Measurements from ENCODE around the gene PRKG1. TPM values are rescaled to one million over a fixed set of nuclear protein-coding genes. Genes with fewer than 3 reads are reported as not detected.

The PRKG1 gene
- total and polyA plus RNA-seq, 2 donors (not counting 1 experiment from before 2014, with no cell fraction given) = not detected

DNA sequence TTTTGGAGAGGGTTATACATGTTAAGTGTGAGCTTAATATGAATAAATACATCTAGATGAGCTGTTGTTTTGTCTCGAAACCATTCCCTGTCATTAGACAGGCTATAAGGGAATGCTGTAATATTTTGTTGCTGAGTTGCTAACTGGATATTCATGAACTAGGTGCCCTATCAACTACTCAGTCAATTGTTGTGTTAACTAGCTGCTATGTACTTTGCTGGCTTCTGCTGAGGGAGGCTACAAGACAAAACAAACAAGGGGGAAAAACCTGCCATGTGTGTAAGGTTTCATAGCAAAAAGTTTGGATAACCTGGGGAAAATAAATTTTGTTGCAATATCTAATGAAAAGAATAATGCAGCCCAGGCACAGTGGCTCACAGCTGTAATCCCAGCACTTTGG, 514.7 kb downstream of the PRKG1 start:
- ATAC-seq (ENCODE audit: low read depth) = no peak

DNA sequence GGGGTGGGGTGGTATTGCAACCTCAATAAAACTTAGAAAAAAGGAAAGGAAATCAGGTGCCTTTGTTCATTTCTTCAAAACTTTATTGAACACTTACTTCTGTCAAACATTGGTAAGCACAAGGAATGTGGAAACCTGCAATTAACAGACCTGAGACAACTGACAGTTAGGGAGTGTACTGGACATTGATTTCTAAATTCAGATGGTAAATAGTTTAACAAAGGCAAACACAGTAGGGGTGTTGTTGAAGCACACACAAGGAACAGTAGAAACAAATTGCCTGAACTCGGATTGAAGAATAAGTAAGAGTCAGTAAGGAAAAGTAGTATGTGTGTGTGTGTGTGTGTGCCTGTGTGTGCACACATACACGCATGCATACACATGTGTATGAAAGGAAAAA, 516.5 kb downstream of the PRKG1 start:
- H3K4me1 ChIP-seq (ENCODE audit: control insufficient read depth in 2 of 2, insufficient read depth in 2 of 2, low read length in 2 of 2) = no peaks in the 10 kb centered on the region
- H3K4me3 ChIP-seq (ENCODE audit: control extremely low read depth in 1 of 5, extremely low read depth in 1 of 5, insufficient read depth in 1 of 5, low read depth in 2 of 5, low read length in 4 of 5) = no peak overlapping the region
- TF ChIP-seq EZH2 (IDR thresholded peaks at IDR 0.05; ENCODE audit: borderline replicate concordance, insufficient read depth, low read depth, low read length, poor library complexity, severe bottlenecking) = no peak
- TF ChIP-seq, protein P1, sequence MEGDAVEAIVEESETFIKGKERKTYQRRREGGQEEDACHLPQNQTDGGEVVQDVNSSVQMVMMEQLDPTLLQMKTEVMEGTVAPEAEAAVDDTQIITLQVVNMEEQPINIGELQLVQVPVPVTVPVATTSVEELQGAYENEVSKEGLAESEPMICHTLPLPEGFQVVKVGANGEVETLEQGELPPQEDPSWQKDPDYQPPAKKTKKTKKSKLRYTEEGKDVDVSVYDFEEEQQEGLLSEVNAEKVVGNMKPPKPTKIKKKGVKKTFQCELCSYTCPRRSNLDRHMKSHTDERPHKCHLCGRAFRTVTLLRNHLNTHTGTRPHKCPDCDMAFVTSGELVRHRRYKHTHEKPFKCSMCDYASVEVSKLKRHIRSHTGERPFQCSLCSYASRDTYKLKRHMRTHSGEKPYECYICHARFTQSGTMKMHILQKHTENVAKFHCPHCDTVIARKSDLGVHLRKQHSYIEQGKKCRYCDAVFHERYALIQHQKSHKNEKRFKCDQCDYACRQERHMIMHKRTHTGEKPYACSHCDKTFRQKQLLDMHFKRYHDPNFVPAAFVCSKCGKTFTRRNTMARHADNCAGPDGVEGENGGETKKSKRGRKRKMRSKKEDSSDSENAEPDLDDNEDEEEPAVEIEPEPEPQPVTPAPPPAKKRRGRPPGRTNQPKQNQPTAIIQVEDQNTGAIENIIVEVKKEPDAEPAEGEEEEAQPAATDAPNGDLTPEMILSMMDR (IDR thresholded peaks at IDR 0.05) = no peak
- ChIA-PET CTCF (no interaction called here), POLR2A (no interaction called here)
- H3K4me2 ChIP-seq (replicated peaks; ENCODE audit: low read depth, low read length, poor library complexity, severe bottlenecking) = no peak overlapping the region
- no peak overlapping the region for H3K9ac ChIP-seq (ENCODE audit: low read length)
- no peaks in the 10 kb centered on the region for H3K27me3 ChIP-seq (replicated peaks in 1 of 4; ENCODE audit: control extremely low read depth in 1 of 4, control insufficient read depth in 3 of 4, insufficient read depth in 4 of 4, low read length in 3 of 4)
- no peaks in the 10 kb centered on the region for H3K27me3 Mint-ChIP-seq
- intact Hi-C loops (cut with micrococcal nuclease) = no loop called here
- DNase-seq (no peak), ATAC-seq (ENCODE audit: low read depth) (no peak)
- no peaks in the 10 kb centered on the region for H3K79me2 ChIP-seq (ENCODE audit: control insufficient read depth, insufficient read depth, low read length)
- H3K27ac ChIP-seq (ENCODE audit: low read length in 2 of 2) = no peak overlapping the region
- no peaks in the 10 kb centered on the region for H3K36me3 ChIP-seq (replicated peaks in 1 of 2; ENCODE audit: control extremely low read depth in 1 of 2, control insufficient read depth in 1 of 2, extremely low read depth in 1 of 2, insufficient read depth in 2 of 2, low read length in 1 of 2)
- no peaks in the 10 kb centered on the region for H3K4me1 Mint-ChIP-seq
- WGBS (ENCODE audit: insufficient coverage) = 97% methylated on average over 2 of the region's 2 CpGs
- H4K20me1 ChIP-seq (ENCODE audit: control insufficient read depth, insufficient read depth, low read length, poor library complexity, severe bottlenecking) = no peaks in the 10 kb centered on the region
- H2AFZ ChIP-seq (ENCODE audit: insufficient read depth, low read depth, low read length, poor library complexity, severe bottlenecking) = no peak overlapping the region
- no peaks in the 10 kb centered on the region for H3K9me3 Mint-ChIP-seq (ENCODE audit: insufficient read depth)
- H3K27ac Mint-ChIP-seq = no peak overlapping the region
- H3K9me3 ChIP-seq (ENCODE audit: control extremely low read depth in 1 of 3, control insufficient read depth in 2 of 3, insufficient read depth in 1 of 3, low read length in 2 of 3) = no peaks in the 10 kb centered on the region
- H3K4me3 Mint-ChIP-seq = no peak overlapping the region

More for the DNA sequence above, 514.7 kb downstream of the PRKG1 start:
- Mint-ChIP-seq H3K27me3 (no peaks in the 10 kb centered on the region), H3K27ac (no peak overlapping the region), H3K4me3 (no peak overlapping the region), H3K9me3 (ENCODE audit: insufficient read depth) (no peaks in the 10 kb centered on the region), H3K4me1 (no peaks in the 10 kb centered on the region)
- H3K9ac ChIP-seq (ENCODE audit: low read length) = no peak overlapping the region
- intact Hi-C loops (cut with micrococcal nuclease) = no loop called here
- H3K4me3 ChIP-seq (ENCODE audit: control extremely low read depth in 1 of 5, extremely low read depth in 1 of 5, insufficient read depth in 1 of 5, low read depth in 2 of 5, low read length in 4 of 5) = no peak overlapping the region
- no peaks in the 10 kb centered on the region for H3K79me2 ChIP-seq (ENCODE audit: control insufficient read depth, insufficient read depth, low read length)
- no CpG with 5 or more reads among the region's 1 CpG for WGBS (ENCODE audit: insufficient coverage)
- H3K4me2 ChIP-seq (replicated peaks; ENCODE audit: low read depth, low read length, poor library complexity, severe bottlenecking) = no peak overlapping the region
- H3K36me3 ChIP-seq (replicated peaks in 1 of 2; ENCODE audit: control extremely low read depth in 1 of 2, control insufficient read depth in 1 of 2, extremely low read depth in 1 of 2, insufficient read depth in 2 of 2, low read length in 1 of 2) = no peaks in the 10 kb centered on the region
- H3K27ac ChIP-seq (ENCODE audit: low read length in 2 of 2) = no peak overlapping the region
- H4K20me1 ChIP-seq (ENCODE audit: control insufficient read depth, insufficient read depth, low read length, poor library complexity, severe bottlenecking) = no peaks in the 10 kb centered on the region
- H2AFZ ChIP-seq (ENCODE audit: insufficient read depth, low read depth, low read length, poor library complexity, severe bottlenecking) = no peak overlapping the region
- POLR2A ChIA-PET = no interaction called here
- no peak for DNase-seq
- no peaks in the 10 kb centered on the region for H3K27me3 ChIP-seq (replicated peaks in 1 of 4; ENCODE audit: control extremely low read depth in 1 of 4, control insufficient read depth in 3 of 4, insufficient read depth in 4 of 4, low read length in 3 of 4)
- CTCF ChIA-PET = no interaction called here
- no peak for TF ChIP-seq EZH2 (IDR thresholded peaks at IDR 0.05; ENCODE audit: borderline replicate concordance, insufficient read depth, low read depth, low read length, poor library complexity, severe bottlenecking)
- TF ChIP-seq, protein P1 (IDR thresholded peaks at IDR 0.05) = no peak
- H3K4me1 ChIP-seq (ENCODE audit: control insufficient read depth in 2 of 2, insufficient read depth in 2 of 2, low read length in 2 of 2) = no peaks in the 10 kb centered on the region
- H3K9me3 ChIP-seq (ENCODE audit: control extremely low read depth in 1 of 3, control insufficient read depth in 2 of 3, insufficient read depth in 1 of 3, low read length in 2 of 3) = no peaks in the 10 kb centered on the region

Data from B cell (primary cell).